HepG2 (cell line): ENCODE measurements around the gene PRADC1. TPM values are rescaled to one million over a fixed set of nuclear protein-coding genes. Genes with fewer than 3 reads are reported as not detected.

Experiments used
- ATAC-seq: fragments of 200-7000 bp; cut with Tn5 transposase; 3 replicates; pipeline ENCODE4 v1.9.1; 2020; ENCODE audit warnings: mild to moderate bottlenecking, moderate library complexity
- BruUV-seq: library from RNA; stranded (reverse); fragments of 400-500 nt; replicated peaks from 2 replicates; lab custom pipeline; 2021; lab: Mats Ljungman, UMichigan
- CTCF ChIA-PET: fragments of 300-600 bp; formaldehyde crosslinking; extraction: SDS; loops from one replicate; lab custom pipeline; 2021; ENCODE audit warnings: low total read pairs, inconsistent platforms, low intra/inter-chr PET ratio; lab: Yijun Ruan, JAX
- POLR2A ChIA-PET: fragments of 350-600 bp; sonication (Branson Sonifier 250); formaldehyde crosslinking; loops from one replicate; lab custom pipeline; 2020; ENCODE audit warnings: antibody characterized with exemption, inconsistent platforms; lab: Yijun Ruan, JAX
- DNase-seq: peaks from one replicate; pipeline ENCODE4 v3.0.0-alpha.2; 2015; ENCODE audit warnings: low spot score
- FAIRE-seq: peaks from 3 replicates; lab custom pipeline; 2011; peaks lifted over from hg19 to GRCh38; lab: Jason Lieb, UNC
- H2AFZ ChIP-seq: one replicate; pipeline ENCODE4 v1.6.1; 2011; ENCODE audit warnings: low read length, inconsistent platforms
- H3K27ac ChIP-seq: fragments of 300-600 bp; 3 replicates; pipeline ENCODE4 v1.8.0; 2011; ENCODE audit warnings: mixed run types, mild to moderate bottlenecking, mixed read lengths, low read length, inconsistent platforms; ENCODE audit not compliant: insufficient read depth; ENCODE audit errors: extremely low read length
- H3K27me3 ChIP-seq, 2 experiments: fragments of 200-600 bp in 1 of 2; 2 replicates in 1 of 2; 3 replicates in 1 of 2; pipeline versions ENCODE4 v1.6.0 to v1.8.0; 2011; ENCODE audit warnings: low read length in 2 of 2, mild to moderate bottlenecking in 2 of 2, moderate library complexity in 2 of 2, inconsistent platforms in 1 of 2; ENCODE audit not compliant: insufficient read depth in 2 of 2, control insufficient read depth in 1 of 2
- H3K36me3 ChIP-seq, 2 experiments: fragments of 200-600 bp in 1 of 2; replicated peaks in 1 of 2; 2 replicates in 1 of 2; 3 replicates in 1 of 2; pipeline versions ENCODE4 v1.5.1 to v1.8.0; 2011; ENCODE audit warnings: low read length in 2 of 2, inconsistent platforms in 1 of 2; ENCODE audit not compliant: insufficient read depth in 2 of 2, control insufficient read depth in 1 of 2
- H3K4me1 ChIP-seq: 2 replicates; pipeline ENCODE4 v1.5.1; 2012; ENCODE audit warnings: low read length, inconsistent platforms; ENCODE audit not compliant: insufficient read depth
- H3K4me2 ChIP-seq: 2 replicates; pipeline ENCODE4 v1.6.0; 2011; ENCODE audit warnings: low read depth, low read length, inconsistent platforms
- H3K4me3 ChIP-seq, 3 experiments: fragments of 200-600 bp in 1 of 3; sonication (generic), shearing (Covaris generic) in 1 of 3; replicated peaks in 1 of 3; 2 replicates each; pipeline ENCODE4 v1.5.1; 2011 to 2016; ENCODE audit warnings: low read length in 3 of 3, inconsistent platforms in 2 of 3, low read depth in 2 of 3, mild to moderate bottlenecking in 2 of 3, control low read depth in 1 of 3, mixed read lengths in 1 of 3; ENCODE audit not compliant: insufficient read depth in 1 of 3
- H3K79me2 ChIP-seq: one replicate; pipeline ENCODE4 v1.6.1; 2011; ENCODE audit warnings: low read length, inconsistent platforms; ENCODE audit not compliant: insufficient read depth
- H3K9ac ChIP-seq: 2 replicates; pipeline ENCODE4 v1.6.0; 2011; ENCODE audit warnings: mild to moderate bottlenecking, low read depth, low read length, inconsistent platforms; ENCODE audit not compliant: insufficient read depth
- H3K9me3 ChIP-seq: 2 replicates; pipeline ENCODE4 v1.5.1; 2012; ENCODE audit warnings: mild to moderate bottlenecking, low read length
- H4K20me1 ChIP-seq: 2 replicates; pipeline ENCODE4 v1.6.0; 2011; ENCODE audit warnings: inconsistent platforms, mild to moderate bottlenecking, low read length, moderate library complexity; ENCODE audit not compliant: insufficient read depth
- CREB1 ChIP-seq, 2 experiments: fragments of 450-650 bp in 1 of 2; IDR thresholded peaks; 2 replicates each; pipeline ENCODE4 v1.6.1; 2016 to 2017; ENCODE audit warnings: control low read depth in 1 of 2, mild to moderate bottlenecking in 1 of 2, missing compliant biosample characterization in 1 of 2, missing genetic modification characterization in 1 of 2
- FOSL1 ChIP-seq: sonication (generic); formaldehyde crosslinking; IDR thresholded peaks from 2 replicates; pipeline ENCODE4 v1.9.0; 2021; ENCODE audit warnings: missing genetic modification reagents, borderline replicate concordance
- HIVEP1 ChIP-seq: sonication (generic); formaldehyde crosslinking; IDR thresholded peaks from 2 replicates; pipeline ENCODE4 v1.4.0; 2020; ENCODE audit warnings: mild to moderate bottlenecking, missing genetic modification reagents
- MLLT10 ChIP-seq: sonication (generic); formaldehyde crosslinking; IDR thresholded peaks from 2 replicates; pipeline ENCODE4 v1.4.0; 2020; ENCODE audit warnings: missing genetic modification reagents
- RARG ChIP-seq: sonication (generic); formaldehyde crosslinking; IDR thresholded peaks from 2 replicates; pipeline ENCODE4 v1.4.0; 2020; ENCODE audit warnings: low read depth, mild to moderate bottlenecking, missing genetic modification reagents
- RBM22 ChIP-seq: fragments of 200-400 bp; formaldehyde crosslinking; optimal IDR thresholded peaks from 2 replicates; pipeline ENCODE3; 2017; ENCODE audit warnings: mild to moderate bottlenecking, low read length, moderate library complexity
- WGBS: methylation state at CpG from one replicate; pipeline ENCODE4 v1.1.6; 2017; ENCODE audit warnings: low lambda C conversion rate; 5-methylcytosine and 5-hydroxymethylcytosine counted together
- in situ Hi-C: cut with HindIII; loops from 2 replicates; pipeline ENCODE4 v1.10.0; 2017; ENCODE audit warnings: low pct_unique_long_range_greater_than_20kb; ENCODE audit not compliant: extremely low pct_ligation_motif_present
- intact Hi-C: fragments of 100-400 bp; cut with micrococcal nuclease; formaldehyde crosslinking; loops from one replicate; pipeline ENCODE4 v1.10.0; 2022; ENCODE audit not compliant: unreplicated experiment
- polyA plus RNA-seq, 8 experiments: library from polyadenylated mRNA; depleted of rRNA in 3 of 8; stranded (reverse) in 7 of 8; unstranded in 1 of 8; fragments of >200 nt; fragmentation: Illumina TruSeq in 4 of 8; extraction: Trizol in 4 of 8; gene quantifications; 2 replicates each; pipeline versions ENCODE4 v1.2.1 to v1.2.3, GENCODE V29; 2011 to 2016; ENCODE audit warnings: low read depth in 4 of 8, missing spikeins in 1 of 8, mixed read lengths in 1 of 8; ENCODE audit not compliant: insufficient read depth in 1 of 8
- total RNA-seq, 5 experiments: library from RNA; depleted of rRNA; stranded (reverse); fragments of >200 nt; fragmentation: Illumina TruSeq; extraction: Trizol; gene quantifications; 2 replicates each; pipeline ENCODE4 v1.2.3, GENCODE V29; 2016; ENCODE audit warnings: low read depth in 1 of 5

The PRADC1 gene
- total and polyA plus RNA-seq, 2 of the 13 experiments (the other 11 are each of a cell fraction or from before 2014, with no cell fraction given), result 12.1 to 37.2 TPM

GRCh38 chr2:73238976-73239375, 5.9 kb upstream of the PRADC1 start:
- no TSS peak for BruUV-seq
- Histone ChIP-seq H3K36me3 (peaks cover 28 to 57% of the 10 kb centered on the region in 2 experiments), H3K9me3 (no peaks in the 10 kb centered on the region), H3K4me1 (peaks cover 51% of the 10 kb centered on the region), H3K4me2 (no peak overlapping the region), H2AFZ (no peak overlapping the region), H4K20me1 (peaks cover 56% of the 10 kb centered on the region), H3K79me2 (peaks cover 76% of the 10 kb centered on the region)
- DNase-seq (no peak), ATAC-seq (no peak), FAIRE-seq (no peak)
- ChIA-PET CTCF (no interaction called here), POLR2A (interaction anchor here (0.6 to 7.2 kb wide), 3 partner anchors 10 to 26 kb away, joined by 3 to 125 read pairs (median 4); partner anchors contain the start of gene SMYD5)
- WGBS, result 94% methylated on average over 1 of the region's 1 CpG
- no peak for TF ChIP-seq HIVEP1 (CRISPR knock-in tag)
- no peak for TF ChIP-seq RARG (CRISPR knock-in tag)
- TF ChIP-seq, all 625 proteins: peak for 0
- intact Hi-C loops (no loop called here), in situ Hi-C loops (no loop called here)
- no peak overlapping the region for H3K4me3 ChIP-seq
- H3K27ac ChIP-seq, result no peak overlapping the region
- peaks cover 0 to 6% of the 10 kb centered on the region in 2 experiments; a peak in 1 of 5 replicates for H3K27me3 ChIP-seq
- H3K9ac ChIP-seq, result no peak overlapping the region

- Histone ChIP-seq H3K36me3 (peaks cover 21 to 50% of the 10 kb centered on the region in 2 experiments), H3K4me3 (no peak overlapping the region), H4K20me1 (peaks cover 56% of the 10 kb centered on the region), H3K9ac (peak overlapping the region; percentile 32; the same call in 1 of the 2 replicates), H3K4me2 (no peak overlapping the region), H3K9me3 (no peaks in the 10 kb centered on the region), H3K79me2 (peaks cover 76% of the 10 kb centered on the region), H3K4me1 (peaks cover 51% of the 10 kb centered on the region), H3K27me3 (peaks cover 0 to 6% of the 10 kb centered on the region in 2 experiments; a peak in 1 of 5 replicates), H2AFZ (no peak overlapping the region), H3K27ac (no peak overlapping the region)
- no peak for TF ChIP-seq CREB1 (IDR thresholded peaks at IDR 0.05)
- TF ChIP-seq CREB1 (CRISPR knock-in tag; IDR thresholded peaks at IDR 0.05), result 0 out of 2 replicates have a peak, but pooled peaks have one; percentile 13
- no peak for TF ChIP-seq MLLT10
- TF ChIP-seq FOSL1 (CRISPR knock-in tag), result no peak
- peak; percentile 23 for TF ChIP-seq RBM22
- DNase-seq, result no peak
- 92% methylated on average over 3 of the region's 3 CpGs for WGBS
- in situ Hi-C loops, result no loop called here
- CTCF ChIA-PET, result no interaction called here
- ATAC-seq, result no peak
- BruUV-seq, result no TSS peak
- POLR2A ChIA-PET, result interaction anchor here (0.6 to 7.2 kb wide), 5 partner anchors 9 to 50 kb away, joined by 3 to 125 read pairs (median 3); partner anchors contain the start of gene SMYD5
- FAIRE-seq, result no peak
- intact Hi-C loops, result no loop called here
These were observed 5.1 kb upstream of the PRADC1 start for GRCh38 chr2:73238149-73238548.
